K562 treated with DMSO at 1 percent for 4 hours (cell line): ENCODE data around the gene AAMDC. TPM values are rescaled to one million over a fixed set of nuclear protein-coding genes. Genes with fewer than 3 reads are reported as not detected.

Experiments used
- total RNA-seq: library from RNA; unstranded; fragments of 300-600 nt; gene quantifications from 2 replicates; pipeline ENCODE4 v1.2.3, GENCODE V29; 2022; ENCODE audit not compliant: insufficient read depth

The AAMDC gene
- 28.9 and 42.2 TPM in 2 replicates for total RNA-seq

DNA sequence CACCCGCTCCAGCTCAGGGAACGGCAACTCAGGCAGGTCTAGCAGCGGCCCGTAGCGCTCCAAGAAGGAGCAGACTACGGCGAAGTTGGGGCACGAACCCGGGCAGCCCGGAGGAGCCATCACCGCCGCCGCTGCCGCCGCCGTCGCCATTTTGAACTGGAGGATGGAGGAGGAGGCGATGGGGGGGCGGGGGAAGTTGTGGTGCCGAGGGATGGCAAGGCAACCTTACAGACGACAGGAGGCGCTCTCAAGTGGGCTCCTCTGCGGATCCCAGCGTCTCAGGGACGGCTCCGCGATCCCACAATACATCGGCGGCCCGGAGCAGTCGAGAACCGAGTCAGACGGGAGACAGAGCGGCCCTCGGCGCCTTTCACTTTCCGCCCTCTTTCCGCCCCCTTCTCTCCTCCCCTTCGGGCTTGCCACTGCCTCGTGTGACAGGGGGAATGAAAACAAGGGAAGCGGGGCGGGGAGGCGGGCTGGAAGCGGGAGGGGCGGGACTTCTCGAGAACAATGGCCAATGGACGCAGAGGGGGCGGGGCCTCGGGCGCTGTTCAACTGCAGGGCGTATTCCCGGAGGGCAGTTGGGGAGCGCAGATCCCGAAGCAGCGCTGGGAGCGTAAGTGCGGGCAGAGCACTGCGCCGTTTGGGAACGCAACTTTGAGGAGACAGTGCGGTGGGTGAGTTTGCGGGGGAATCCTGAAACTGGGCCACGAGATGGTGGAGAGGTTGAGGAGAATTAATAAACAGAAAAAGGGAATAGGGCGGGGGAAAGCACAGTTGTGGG lies at the start of gene AAMDC, which contains the start of gene RSF1:
AAMDC (plus strand) TSS at position 580 of the 784 bp plus-strand sequence. CDS start 21,353 bp downstream, outside the sequence.
RSF1 (minus strand) TSS at position 158 of the 784 bp plus-strand sequence; CDS start at position 150, 8 bp downstream.

Other genes starting within 250 kb of the AAMDC start
- 1.0 TPM in 1 of 2 replicates, not detected in the other for gene AQP11, start 231.2 kb upstream of the AAMDC start, total RNA-seq
- gene CLNS1A, start 183.3 kb upstream of the AAMDC start, total RNA-seq: 121 and 163 TPM in 2 replicates
- 24.6 and 29.8 TPM in 2 replicates for gene RSF1, start 422 bp upstream of the AAMDC start, total RNA-seq
- gene INTS4, start 173.5 kb downstream of the AAMDC start, total RNA-seq: 23.2 and 29.8 TPM in 2 replicates
- 0.52 TPM in 1 of 2 replicates, not detected in the other for gene KCTD14, start 202.1 kb downstream of the AAMDC start, total RNA-seq
- gene THRSP, start 242.7 kb downstream of the AAMDC start, total RNA-seq: 1.3 and 3.1 TPM in 2 replicates